Measurements from ENCODE around the gene GPRC5C.

GPRC5C gene

GRCh38 chr17:74443516-74444296 lies 11.8 kb downstream of the GPRC5C start:
- DNase-seq (ENCODE audit: low spot score) = no peak
- no peak for TF ChIP-seq CTCF (IDR thresholded peaks at IDR 0.05; ENCODE audit: extremely low read depth, missing control alignments)

- no peak for DNase-seq (ENCODE audit: low spot score)
Measured at GRCh38 chr17:74444406-74444805, 12.5 kb downstream of the GPRC5C start.

GRCh38 chr17:74445158-74445557 lies 13.3 kb downstream of the GPRC5C start:
- DNase-seq (ENCODE audit: low spot score) = no peak
- no peak for TF ChIP-seq CTCF (IDR thresholded peaks at IDR 0.05; ENCODE audit: extremely low read depth, missing control alignments)

More at GRCh38 chr17:74444406-74444805, 12.5 kb downstream of the GPRC5C start:
- no peak for TF ChIP-seq CTCF (IDR thresholded peaks at IDR 0.05; ENCODE audit: extremely low read depth, missing control alignments)

GRCh38 chr17:74446551-74447500 lies 14.9 kb downstream of the GPRC5C start:
- DNase-seq (ENCODE audit: low spot score) = no peak
- peak; percentile 5 for TF ChIP-seq CTCF (IDR thresholded peaks at IDR 0.05; ENCODE audit: extremely low read depth, missing control alignments)

GRCh38 chr17:74447628-74448159 lies 15.8 kb downstream of the GPRC5C start:
- DNase-seq (ENCODE audit: low spot score) = no peak

GRCh38 chr17:74448756-74449155 lies 16.9 kb downstream of the GPRC5C start:
- no peak for TF ChIP-seq CTCF (IDR thresholded peaks at IDR 0.05; ENCODE audit: extremely low read depth, missing control alignments)
- DNase-seq (ENCODE audit: low spot score) = no peak

More at GRCh38 chr17:74447628-74448159, 15.8 kb downstream of the GPRC5C start:
- TF ChIP-seq CTCF (IDR thresholded peaks at IDR 0.05; ENCODE audit: extremely low read depth, missing control alignments) = no peak

Measured in GM20000 (cell line).